K562 (cell line): Measurements from ENCODE around the gene RAB3GAP2.

ENCODE experiments used
- CBX3 ChIP-seq, 2 experiments: IDR thresholded peaks; 1 replicate in 1 of 2; 2 replicates in 1 of 2; pipeline ENCODE4 v1.6.1; 2012; ENCODE audit warnings: inconsistent platforms in 2 of 2, low read length in 2 of 2, borderline replicate concordance in 1 of 2, control low read depth in 1 of 2
- CTCF ChIP-seq, 3 experiments: IDR thresholded peaks in 2 of 3; conservative IDR thresholded peaks in 1 of 3; 2 replicates each; pipeline ENCODE4 v1.5.1; 2011 to 2012; ENCODE audit warnings: low read length in 3 of 3, mild to moderate bottlenecking in 3 of 3, control low read depth in 2 of 3, improper control_type of control experiment in 1 of 3, inconsistent platforms in 1 of 3, low read depth in 1 of 3, mixed read lengths in 1 of 3, moderate library complexity in 1 of 3; ENCODE audit not compliant: insufficient read depth in 2 of 3
- EP300 ChIP-seq: IDR thresholded peaks from 2 replicates; pipeline ENCODE4 v1.6.1; 2012; ENCODE audit warnings: low read length, improper control_type of control experiment
- GABPA ChIP-seq: fragments of 200-800 bp; sonication (Bioruptor generic); conservative IDR thresholded peaks from 2 replicates; pipeline ENCODE4 v1.6.1; 2016; ENCODE audit warnings: low read depth, missing genetic modification characterization, missing compliant biosample characterization
- HMGXB4 ChIP-seq: sonication (generic); formaldehyde crosslinking; IDR thresholded peaks from 2 replicates; pipeline ENCODE4 v1.8.1; 2023; ENCODE audit warnings: mild to moderate bottlenecking, missing genetic modification reagents
- NBN ChIP-seq: fragments of 450-650 bp; IDR thresholded peaks from 2 replicates; pipeline ENCODE4 v1.6.1; 2016; ENCODE audit warnings: low read depth, mild to moderate bottlenecking
- STAT6 ChIP-seq: sonication (generic); formaldehyde crosslinking; IDR thresholded peaks from 2 replicates; pipeline ENCODE4 v1.8.1; 2023; ENCODE audit warnings: mild to moderate bottlenecking, missing genetic modification reagents
- TAF1 ChIP-seq: IDR thresholded peaks from 2 replicates; pipeline ENCODE4 v1.6.1; 2011; ENCODE audit warnings: mild to moderate bottlenecking, low read length, moderate library complexity; ENCODE audit not compliant: insufficient read depth, control insufficient read depth, severe bottlenecking; ENCODE audit errors: extremely low read depth
- ZBTB8A ChIP-seq: fragments of 450-650 bp; IDR thresholded peaks from 2 replicates; pipeline ENCODE4 v1.6.1; 2018; ENCODE audit warnings: mild to moderate bottlenecking, moderate library complexity; ENCODE audit not compliant: partially characterized antibody
- ZNF384 ChIP-seq: IDR thresholded peaks from 2 replicates; pipeline ENCODE4 v1.6.1; 2012; ENCODE audit warnings: low read depth, low read length, improper control_type of control experiment
- ZNF512 ChIP-seq: IDR thresholded peaks from 2 replicates; pipeline ENCODE4 v1.6.1; 2016; ENCODE audit warnings: missing genetic modification characterization, missing compliant biosample characterization

- TF ChIP-seq TAF1 (no peak), NBN (no peak), EP300 (no peak), CTCF (IDR thresholded peaks at IDR 0.05 in 2 of 3, conservative IDR thresholded peaks at IDR 0.05 in 1 of 3; ENCODE audit: insufficient read depth in 2 of 3, low read depth in 1 of 3, low read length in 3 of 3) (no peak), CBX3 (IDR thresholded peaks at IDR 0.05; ENCODE audit: borderline replicate concordance in 1 of 2, low read length in 2 of 2) (no peak), GABPA (tag) (no peak), ZBTB8A (no peak), ZNF384 (no peak), ZNF512 (no peak), HMGXB4 (no peak), STAT6 (CRISPR knock-in tag) (no peak)
These were observed 48.2 kb downstream of the RAB3GAP2 start for GRCh38 chr1:220224033-220224432.
